HCEC 1CT (cell line): ENCODE measurements around the gene DET1.
A peak's percentile ranks its signal among the peaks of the same experiment; 100 is the strongest.
"Not testable (repeated sequence)": the region's sequence is repeated elsewhere in the genome, so short reads cannot be mapped to it uniquely, and the experiment has no call there.

ENCODE experiments used
- DNase-seq: peaks from one replicate; pipeline ENCODE4 v3.0.0-alpha.2; 2017

DET1 gene

GRCh38 chr15:88539441-88539840 is 7.0 kb downstream of the DET1 start:
- no peak for DNase-seq

GRCh38 chr15:88538972-88539371 is 7.5 kb downstream of the DET1 start:
- DNase-seq, result no peak

GRCh38 chr15:88537591-88538317 is 8.7 kb downstream of the DET1 start:
- no peak for DNase-seq

- DNase-seq, result no peak
These were observed 10.7 kb downstream of the DET1 start for GRCh38 chr15:88535607-88536313.

GRCh38 chr15:88535100-88535499 is 11.4 kb downstream of the DET1 start:
- peak; percentile 25 for DNase-seq

- DNase-seq, result no peak
These were observed 13.1 kb downstream of the DET1 start for GRCh38 chr15:88533376-88533775.

- DNase-seq, result peak; percentile 38
These were observed 17.4 kb downstream of the DET1 start for GRCh38 chr15:88529021-88529630.

GRCh38 chr15:88526247-88526879 is 20.1 kb downstream of the DET1 start:
- DNase-seq, result no peak

- DNase-seq, result no peak
These were observed 21.1 kb downstream of the DET1 start for GRCh38 chr15:88525418-88525817.

- DNase-seq, result not testable (repeated sequence)
These were observed 22.4 kb downstream of the DET1 start for GRCh38 chr15:88524094-88524493.

GRCh38 chr15:88518903-88519302 is 27.6 kb downstream of the DET1 start:
- no peak for DNase-seq

- peak; percentile 43 for DNase-seq
These were observed 33.3 kb downstream of the DET1 start for GRCh38 chr15:88513195-88513594.

- DNase-seq, result peak; percentile 29
These were observed 33.9 kb downstream of the DET1 start for GRCh38 chr15:88512601-88513000.

GRCh38 chr15:88512078-88512477 is 34.4 kb downstream of the DET1 start:
- no peak for DNase-seq

GRCh38 chr15:88511161-88511560 is 35.3 kb downstream of the DET1 start:
- DNase-seq, result no peak

GRCh38 chr15:88509964-88510363 is 36.5 kb downstream of the DET1 start:
- no peak for DNase-seq

GRCh38 chr15:88509321-88509720 is 37.2 kb downstream of the DET1 start:
- DNase-seq, result no peak

GRCh38 chr15:88506628-88507027 is 39.9 kb downstream of the DET1 start:
- no peak for DNase-seq

- no peak for DNase-seq
These were observed 40.8 kb downstream of the DET1 start for GRCh38 chr15:88505721-88506120.

- DNase-seq, result no peak
These were observed 42.0 kb downstream of the DET1 start for GRCh38 chr15:88504445-88504844.

- DNase-seq, result no peak
These were observed 47.5 kb downstream of the DET1 start for GRCh38 chr15:88498996-88499395.

GRCh38 chr15:88497109-88497765 is 49.2 kb downstream of the DET1 start:
- DNase-seq, result no peak

GRCh38 chr15:88493844-88494243 is 52.6 kb downstream of the DET1 start:
- DNase-seq, result no peak
